Nephron (organoid): Measurements from ENCODE around the gene RNU2-1.
A peak's percentile ranks its signal among the peaks of the same experiment; 100 is the strongest.
"Not testable (repeated sequence)": the region's sequence is repeated elsewhere in the genome, so short reads cannot be mapped to it uniquely, and the experiment has no call there.

Experiments
- H3K27ac Mint-ChIP-seq, 3 experiments: 2 replicates each; pipeline ENCODE4 v1.8.0; 2020; ENCODE audit warnings: mixed read lengths in 3 of 3, mild to moderate bottlenecking in 2 of 3, moderate library complexity in 1 of 3
- H3K27me3 Mint-ChIP-seq: 2 replicates; pipeline ENCODE4 v1.8.0; 2021; ENCODE audit warnings: low read depth, mild to moderate bottlenecking, moderate library complexity, mixed read lengths
- H3K36me3 Mint-ChIP-seq: 2 replicates; pipeline ENCODE4 v1.8.0; 2020; ENCODE audit warnings: low read depth, mixed read lengths
- H3K4me1 Mint-ChIP-seq: 2 replicates; pipeline ENCODE4 v1.8.0; 2020; ENCODE audit warnings: mixed read lengths
- H3K4me3 Mint-ChIP-seq, 3 experiments: 2 replicates each; pipeline ENCODE4 v1.8.0; 2020; ENCODE audit warnings: mild to moderate bottlenecking in 3 of 3, mixed read lengths in 3 of 3, moderate library complexity in 2 of 3
- H3K9me3 Mint-ChIP-seq: 2 replicates; pipeline ENCODE4 v1.8.0; 2020; ENCODE audit warnings: mixed read lengths

RNU2-1 gene

DNA sequence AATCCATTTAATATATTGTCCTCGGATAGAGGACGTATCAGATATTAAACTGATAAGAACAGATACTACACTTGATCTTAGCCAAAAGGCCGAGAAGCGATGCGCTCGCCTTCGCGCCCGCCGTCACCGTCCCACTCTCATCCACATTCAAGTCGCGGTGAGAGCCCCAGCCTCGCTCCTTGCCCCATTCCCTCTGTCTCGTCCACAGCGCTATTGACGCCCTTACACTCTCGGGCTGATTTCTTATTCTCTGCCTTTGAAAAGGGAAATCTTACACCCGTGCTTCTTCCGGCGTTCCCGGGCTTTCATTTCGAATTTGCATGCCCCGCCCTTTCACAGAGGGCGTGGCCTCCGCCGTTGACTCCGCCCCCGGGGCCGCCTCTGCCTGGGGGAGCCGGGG, at the start of gene RNU2-1:
Gene RNU2-1, minus strand, starts transcription at position 101 of the 400 bp plus-strand sequence.
- not testable (repeated sequence) for H3K27me3 Mint-ChIP-seq, H3K4me1 Mint-ChIP-seq, H3K4me3 Mint-ChIP-seq, H3K36me3 Mint-ChIP-seq, H3K27ac Mint-ChIP-seq, H3K9me3 Mint-ChIP-seq

DNA sequence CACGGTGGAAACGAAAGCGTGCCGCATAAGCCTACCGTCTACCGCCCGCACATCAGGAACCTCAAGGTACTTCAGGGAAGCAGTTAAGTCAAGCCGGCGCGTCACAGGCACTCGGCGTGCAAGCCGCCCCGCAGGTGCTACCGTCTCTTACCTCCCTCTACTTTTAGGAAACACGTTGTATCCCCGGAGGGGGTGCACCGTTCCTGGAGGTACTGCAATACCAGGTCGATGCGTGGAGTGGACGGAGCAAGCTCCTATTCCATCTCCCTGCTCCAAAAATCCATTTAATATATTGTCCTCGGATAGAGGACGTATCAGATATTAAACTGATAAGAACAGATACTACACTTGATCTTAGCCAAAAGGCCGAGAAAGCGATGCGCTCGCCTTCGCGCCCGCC, 39.1 kb upstream of the RNU2-1 start:
- not testable (repeated sequence) for H3K4me3 Mint-ChIP-seq, H3K27me3 Mint-ChIP-seq, H3K4me1 Mint-ChIP-seq, H3K9me3 Mint-ChIP-seq, H3K27ac Mint-ChIP-seq, H3K36me3 Mint-ChIP-seq

DNA sequence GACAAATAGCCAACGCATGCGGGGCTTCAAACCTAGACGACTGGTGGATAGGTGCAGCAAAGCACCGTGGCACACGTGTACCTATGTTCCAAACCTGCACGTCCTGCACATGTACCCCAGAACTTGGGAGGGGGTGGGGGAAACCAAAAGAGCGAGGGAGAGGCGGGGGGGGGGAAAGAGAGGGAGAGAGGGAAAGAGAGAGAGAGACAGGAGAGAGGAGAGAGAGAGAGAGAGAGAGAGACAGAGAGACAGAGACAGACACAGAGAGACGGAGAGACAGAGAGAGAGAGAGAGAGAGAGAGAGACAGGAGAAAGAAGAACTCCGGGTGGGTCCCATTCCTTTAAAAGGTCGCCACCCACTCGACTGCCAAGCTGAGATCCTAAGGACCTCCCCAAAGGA, 38.7 kb upstream of the RNU2-1 start:
- peak overlapping the region in 2 of 3 experiments; percentile 22 to 40 for H3K4me3 Mint-ChIP-seq
- not testable (repeated sequence) for H3K36me3 Mint-ChIP-seq, H3K27me3 Mint-ChIP-seq, H3K9me3 Mint-ChIP-seq, H3K27ac Mint-ChIP-seq, H3K4me1 Mint-ChIP-seq

DNA sequence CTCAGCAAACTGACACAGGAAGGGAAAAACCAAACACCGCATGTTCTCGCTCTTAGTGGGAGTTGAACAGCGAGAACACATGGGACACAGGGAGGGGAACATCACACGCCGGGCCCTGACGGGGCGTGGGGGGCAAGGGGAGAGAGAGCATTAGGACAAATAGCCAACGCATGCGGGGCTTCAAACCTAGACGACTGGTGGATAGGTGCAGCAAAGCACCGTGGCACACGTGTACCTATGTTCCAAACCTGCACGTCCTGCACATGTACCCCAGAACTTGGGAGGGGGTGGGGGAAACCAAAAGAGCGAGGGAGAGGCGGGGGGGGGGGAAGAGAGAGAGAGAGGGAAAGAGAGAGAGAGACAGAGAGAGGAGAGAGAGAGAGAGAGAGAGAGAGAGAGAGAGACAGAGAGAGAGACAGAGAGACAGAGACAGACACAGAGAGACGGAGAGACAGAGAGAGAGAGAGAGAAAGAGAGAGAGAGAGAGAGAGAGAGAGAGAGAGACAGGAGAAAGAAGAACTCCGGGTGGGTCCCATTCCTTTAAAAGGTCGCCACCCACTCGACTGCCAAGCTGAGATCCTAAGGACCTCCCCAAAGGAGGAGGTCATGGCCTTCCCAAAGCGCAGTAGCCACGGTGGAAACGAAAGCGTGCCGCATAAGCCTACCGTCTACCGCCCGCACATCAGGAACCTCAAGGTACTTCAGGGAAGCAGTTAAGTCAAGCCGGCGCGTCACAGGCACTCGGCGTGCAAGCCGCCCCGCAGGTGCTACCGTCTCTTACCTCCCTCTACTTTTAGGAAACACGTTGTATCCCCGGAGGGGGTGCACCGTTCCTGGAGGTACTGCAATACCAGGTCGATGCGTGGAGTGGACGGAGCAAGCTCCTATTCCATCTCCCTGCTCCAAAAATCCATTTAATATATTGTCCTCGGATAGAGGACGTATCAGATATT, 37.1 kb upstream of the RNU2-1 start:
- not testable (repeated sequence) for H3K27ac Mint-ChIP-seq, H3K9me3 Mint-ChIP-seq, H3K4me3 Mint-ChIP-seq, H3K27me3 Mint-ChIP-seq, H3K4me1 Mint-ChIP-seq, H3K36me3 Mint-ChIP-seq

DNA sequence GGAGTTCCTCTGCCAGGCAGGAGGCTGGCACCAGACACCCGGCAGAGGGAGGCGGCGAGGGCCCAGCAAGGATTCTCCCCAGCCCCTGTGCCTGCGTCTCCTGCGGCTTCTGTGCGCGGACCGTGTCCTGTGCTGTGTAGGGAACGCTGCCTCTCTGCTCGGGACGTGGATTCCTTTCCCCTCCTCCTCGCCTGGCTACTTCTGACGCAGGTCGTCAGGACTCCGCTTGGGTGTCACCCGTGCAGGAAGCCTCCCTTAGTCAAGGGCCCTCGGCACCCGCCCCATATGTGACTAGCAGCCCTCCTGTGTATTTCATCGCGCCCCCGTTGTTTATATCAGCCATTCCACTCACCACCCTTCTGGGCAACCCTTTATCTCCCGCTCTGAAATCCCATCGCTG, 12.7 kb upstream of the RNU2-1 start:
- not testable (repeated sequence) for H3K36me3 Mint-ChIP-seq, H3K27me3 Mint-ChIP-seq, H3K9me3 Mint-ChIP-seq, H3K4me3 Mint-ChIP-seq, H3K27ac Mint-ChIP-seq, H3K4me1 Mint-ChIP-seq

DNA sequence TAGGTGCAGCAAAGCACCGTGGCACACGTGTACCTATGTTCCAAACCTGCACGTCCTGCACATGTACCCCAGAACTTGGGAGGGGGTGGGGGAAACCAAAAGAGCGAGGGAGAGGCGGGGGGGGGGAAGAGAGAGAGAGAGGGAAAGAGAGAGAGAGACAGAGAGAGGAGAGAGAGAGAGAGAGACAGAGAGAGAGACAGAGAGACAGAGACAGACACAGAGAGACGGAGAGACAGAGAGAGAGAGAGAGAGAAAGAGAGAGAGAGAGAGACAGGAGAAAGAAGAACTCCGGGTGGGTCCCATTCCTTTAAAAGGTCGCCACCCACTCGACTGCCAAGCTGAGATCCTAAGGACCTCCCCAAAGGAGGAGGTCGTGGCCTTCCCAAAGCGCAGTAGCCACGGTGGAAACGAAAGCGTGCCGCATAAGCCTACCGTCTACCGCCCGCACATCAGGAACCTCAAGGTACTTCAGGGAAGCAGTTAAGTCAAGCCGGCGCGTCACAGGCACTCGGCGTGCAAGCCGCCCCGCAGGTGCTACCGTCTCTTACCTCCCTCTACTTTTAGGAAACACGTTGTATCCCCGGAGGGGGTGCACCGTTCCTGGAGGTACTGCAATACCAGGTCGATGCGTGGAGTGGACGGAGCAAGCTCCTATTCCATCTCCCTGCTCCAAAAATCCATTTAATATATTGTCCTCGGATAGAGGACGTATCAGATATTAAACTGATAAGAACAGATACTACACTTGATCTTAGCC, 7.0 kb upstream of the RNU2-1 start:
- H3K4me1 Mint-ChIP-seq = not testable (repeated sequence)

DNA sequence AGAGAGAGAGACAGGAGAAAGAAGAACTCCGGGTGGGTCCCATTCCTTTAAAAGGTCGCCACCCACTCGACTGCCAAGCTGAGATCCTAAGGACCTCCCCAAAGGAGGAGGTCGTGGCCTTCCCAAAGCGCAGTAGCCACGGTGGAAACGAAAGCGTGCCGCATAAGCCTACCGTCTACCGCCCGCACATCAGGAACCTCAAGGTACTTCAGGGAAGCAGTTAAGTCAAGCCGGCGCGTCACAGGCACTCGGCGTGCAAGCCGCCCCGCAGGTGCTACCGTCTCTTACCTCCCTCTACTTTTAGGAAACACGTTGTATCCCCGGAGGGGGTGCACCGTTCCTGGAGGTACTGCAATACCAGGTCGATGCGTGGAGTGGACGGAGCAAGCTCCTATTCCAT, 5.8 kb upstream of the RNU2-1 start:
- H3K27ac Mint-ChIP-seq, H3K9me3 Mint-ChIP-seq, H3K4me1 Mint-ChIP-seq, H3K36me3 Mint-ChIP-seq, H3K27me3 Mint-ChIP-seq, H3K4me3 Mint-ChIP-seq: not testable (repeated sequence)

More for the DNA sequence above, 7.0 kb upstream of the RNU2-1 start:
- not testable (repeated sequence) for H3K4me3 Mint-ChIP-seq, H3K9me3 Mint-ChIP-seq, H3K36me3 Mint-ChIP-seq, H3K27me3 Mint-ChIP-seq, H3K27ac Mint-ChIP-seq

DNA sequence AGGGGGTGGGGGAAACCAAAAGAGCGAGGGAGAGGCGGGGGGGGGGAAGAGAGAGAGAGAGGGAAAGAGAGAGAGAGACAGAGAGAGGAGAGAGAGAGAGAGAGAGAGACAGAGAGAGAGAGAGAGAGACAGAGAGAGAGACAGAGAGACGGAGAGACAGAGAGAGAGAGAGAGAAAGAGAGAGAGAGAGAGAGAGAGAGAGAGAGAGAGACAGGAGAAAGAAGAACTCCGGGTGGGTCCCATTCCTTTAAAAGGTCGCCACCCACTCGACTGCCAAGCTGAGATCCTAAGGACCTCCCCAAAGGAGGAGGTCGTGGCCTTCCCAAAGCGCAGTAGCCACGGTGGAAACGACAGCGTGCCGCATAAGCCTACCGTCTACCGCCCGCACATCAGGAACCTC, 514 bp downstream of the RNU2-1 start:
- H3K4me1 Mint-ChIP-seq, H3K9me3 Mint-ChIP-seq, H3K27me3 Mint-ChIP-seq, H3K36me3 Mint-ChIP-seq, H3K4me3 Mint-ChIP-seq, H3K27ac Mint-ChIP-seq: not testable (repeated sequence)

DNA sequence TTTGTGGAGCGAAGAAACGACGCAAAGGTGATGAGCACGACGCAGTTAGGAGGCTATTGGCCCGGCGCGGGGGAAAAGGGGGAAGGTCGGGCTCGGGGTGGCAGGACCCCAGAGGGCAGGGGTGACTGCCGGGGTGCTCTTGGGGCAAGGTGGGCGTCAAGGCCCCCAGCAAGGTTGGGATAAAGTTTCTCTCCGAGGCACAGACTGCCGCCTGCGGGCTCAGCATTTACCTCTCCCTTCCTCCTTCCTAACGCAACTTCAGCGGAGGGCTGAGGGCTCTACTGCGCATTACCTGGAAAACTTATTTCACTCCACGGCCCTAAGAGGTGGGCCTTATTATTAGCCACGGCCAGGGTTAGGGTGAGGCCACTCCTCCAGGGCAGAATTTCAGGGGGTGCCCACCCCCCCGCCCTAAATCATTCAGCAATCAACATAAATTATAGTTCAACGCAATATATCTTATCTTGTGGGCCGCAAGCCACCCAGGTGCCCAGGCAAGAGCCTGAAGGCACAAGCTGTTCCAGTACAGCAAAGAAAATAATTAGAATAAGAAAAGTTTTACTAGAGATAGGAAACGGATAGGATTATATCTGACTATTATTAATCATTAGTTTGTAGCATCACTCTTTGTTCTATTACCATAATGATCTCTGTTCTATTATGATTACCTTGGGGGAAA, 1.6 kb downstream of the RNU2-1 start:
- H3K36me3 Mint-ChIP-seq, H3K4me1 Mint-ChIP-seq, H3K27me3 Mint-ChIP-seq, H3K9me3 Mint-ChIP-seq: not testable (repeated sequence)
- Mint-ChIP-seq H3K4me3 (peak overlapping the region; percentile 15 to 72 (median 69)), H3K27ac (peak overlapping the region; percentile 10 to 76 (median 45))

DNA sequence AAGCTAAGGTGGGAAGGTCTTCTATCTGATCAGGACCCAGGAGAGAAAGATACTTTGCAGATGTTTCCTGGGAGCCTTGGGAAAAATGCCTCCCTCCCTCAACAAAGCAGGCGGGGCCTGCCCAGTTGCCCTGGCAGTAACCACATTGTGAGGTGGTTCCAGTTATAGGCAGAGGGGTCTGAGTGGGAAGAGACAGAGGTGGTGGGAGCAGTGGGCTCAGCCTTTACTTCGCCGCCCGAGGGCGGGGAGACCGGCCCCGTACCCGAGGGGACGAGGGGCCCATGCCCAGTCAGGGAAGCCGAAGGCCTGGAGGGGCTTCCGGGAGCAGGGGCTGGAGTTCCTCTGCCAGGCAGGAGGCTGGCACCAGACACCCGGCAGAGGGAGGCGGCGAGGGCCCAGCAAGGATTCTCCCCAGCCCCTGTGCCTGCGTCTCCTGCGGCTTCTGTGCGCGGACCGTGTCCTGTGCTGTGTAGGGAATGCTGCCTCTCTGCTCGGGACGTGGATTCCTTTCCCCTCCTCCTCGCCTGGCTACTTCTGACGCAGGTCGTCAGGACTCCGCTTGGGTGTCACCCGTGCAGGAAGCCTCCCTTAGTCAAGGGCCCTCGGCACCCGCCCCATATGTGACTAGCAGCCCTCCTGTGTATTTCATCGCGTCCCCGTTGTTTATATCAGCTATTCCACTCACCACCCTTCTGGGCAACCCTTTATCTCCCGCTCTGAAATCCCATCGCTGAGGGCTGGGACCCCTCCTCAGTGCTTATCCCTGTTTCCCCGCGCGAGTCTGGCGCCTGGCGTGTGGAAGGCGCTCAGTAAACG, 2.4 kb downstream of the RNU2-1 start:
- peak overlapping the region in 1 of 3 experiments; percentile 76 for H3K27ac Mint-ChIP-seq
- H3K4me1 Mint-ChIP-seq, H3K9me3 Mint-ChIP-seq, H3K27me3 Mint-ChIP-seq, H3K36me3 Mint-ChIP-seq: not testable (repeated sequence)
- peak overlapping the region in 1 of 3 experiments; percentile 62 for H3K4me3 Mint-ChIP-seq

DNA sequence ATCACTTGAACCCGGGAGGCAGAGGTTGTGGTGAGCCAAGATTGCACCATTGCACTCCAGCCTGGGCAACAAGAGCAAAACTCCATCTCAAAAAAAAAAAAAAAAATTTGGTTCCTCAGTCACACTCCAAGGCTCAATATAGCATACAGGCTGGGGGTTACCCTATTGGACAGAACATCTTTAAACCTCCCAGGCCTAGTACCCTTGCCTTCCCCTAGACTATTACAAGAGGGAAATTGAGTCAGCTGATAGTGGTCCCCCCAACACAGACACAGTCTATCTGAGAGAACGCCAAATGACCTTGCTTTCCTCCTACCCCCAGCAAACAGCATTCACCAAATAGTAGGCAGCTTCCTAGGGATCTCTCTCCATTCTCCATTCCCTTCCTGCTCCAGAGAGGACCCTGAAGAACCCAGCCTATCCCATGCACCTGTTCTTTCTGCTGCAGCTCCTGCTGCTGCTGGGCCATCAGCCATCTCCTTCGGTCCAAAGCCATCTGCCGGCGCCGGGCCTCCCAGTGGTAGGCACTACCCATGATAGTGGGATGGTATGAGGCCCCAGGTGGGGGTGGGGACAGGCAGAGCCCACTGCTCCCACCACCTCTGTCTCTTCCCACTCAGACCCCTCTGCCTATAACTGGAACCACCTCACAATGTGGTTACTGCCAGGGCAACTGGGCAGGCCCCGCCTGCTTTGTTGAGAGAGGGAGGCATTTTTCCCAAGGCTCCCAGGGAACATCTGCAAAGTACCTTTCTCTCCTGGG, 5.6 kb downstream of the RNU2-1 start, which contains the start of gene CCDC200:
Gene CCDC200, minus strand, starts transcription at position 604 of the 763 bp plus-strand sequence. Its CDS starts 69 bp downstream, at position 535.
- H3K4me1 Mint-ChIP-seq, H3K27ac Mint-ChIP-seq, H3K36me3 Mint-ChIP-seq, H3K27me3 Mint-ChIP-seq, H3K4me3 Mint-ChIP-seq, H3K9me3 Mint-ChIP-seq: not testable (repeated sequence)
